Spleen (tissue), 7 donors: Measurements from ENCODE around the gene COPS8.

ENCODE experiments used
- POLR2AphosphoS5 ChIP-seq, 3 donors: sonication (generic); formaldehyde crosslinking; IDR thresholded peaks; one replicate each; pipeline ENCODE4 v1.5.1; 2017; ENCODE audit warnings: antibody characterized with exemption in 3 of 3
- TF ChIP-seq, protein P1 (sequence below), 11 experiments: fragments of 200-600 bp in 7 of 11; fragments of 450-650 bp in 4 of 11; sonication (generic) in 4 of 11; IDR thresholded peaks in 8 of 11; conservative IDR thresholded peaks in 3 of 11; 1 replicate in 7 of 11; 2 replicates in 4 of 11; pipeline versions ENCODE4 v1.4.0 to v1.8.0; 2016 to 2021; ENCODE audit warnings: antibody characterized with exemption in 11 of 11, inconsistent platforms in 4 of 11, mild to moderate bottlenecking in 1 of 11
- donor health status: DM: no; HTN: no; CAD: no; lungs with moderate emphysema.
- donor health status: DM: no; HTN: no; CAD: no.
- donor health status: DM: no; HTN: no; CAD: no.

- TF ChIP-seq, protein P1, sequence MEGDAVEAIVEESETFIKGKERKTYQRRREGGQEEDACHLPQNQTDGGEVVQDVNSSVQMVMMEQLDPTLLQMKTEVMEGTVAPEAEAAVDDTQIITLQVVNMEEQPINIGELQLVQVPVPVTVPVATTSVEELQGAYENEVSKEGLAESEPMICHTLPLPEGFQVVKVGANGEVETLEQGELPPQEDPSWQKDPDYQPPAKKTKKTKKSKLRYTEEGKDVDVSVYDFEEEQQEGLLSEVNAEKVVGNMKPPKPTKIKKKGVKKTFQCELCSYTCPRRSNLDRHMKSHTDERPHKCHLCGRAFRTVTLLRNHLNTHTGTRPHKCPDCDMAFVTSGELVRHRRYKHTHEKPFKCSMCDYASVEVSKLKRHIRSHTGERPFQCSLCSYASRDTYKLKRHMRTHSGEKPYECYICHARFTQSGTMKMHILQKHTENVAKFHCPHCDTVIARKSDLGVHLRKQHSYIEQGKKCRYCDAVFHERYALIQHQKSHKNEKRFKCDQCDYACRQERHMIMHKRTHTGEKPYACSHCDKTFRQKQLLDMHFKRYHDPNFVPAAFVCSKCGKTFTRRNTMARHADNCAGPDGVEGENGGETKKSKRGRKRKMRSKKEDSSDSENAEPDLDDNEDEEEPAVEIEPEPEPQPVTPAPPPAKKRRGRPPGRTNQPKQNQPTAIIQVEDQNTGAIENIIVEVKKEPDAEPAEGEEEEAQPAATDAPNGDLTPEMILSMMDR (IDR thresholded peaks at IDR 0.05 in 8 of 11, conservative IDR thresholded peaks at IDR 0.05 in 3 of 11), result no peak
- no peak for TF ChIP-seq POLR2AphosphoS5 (IDR thresholded peaks at IDR 0.05)
Measured at GRCh38 chr2:237149425-237149824, 63.7 kb downstream of the COPS8 start.
